Measurements from ENCODE around the gene CEP95. TPM values are rescaled to one million over a fixed set of nuclear protein-coding genes. Genes with fewer than 3 reads are reported as not detected.

The CEP95 gene
- total RNA-seq, 1 experiment from 2014 or later = 57.2 TPM

DNA sequence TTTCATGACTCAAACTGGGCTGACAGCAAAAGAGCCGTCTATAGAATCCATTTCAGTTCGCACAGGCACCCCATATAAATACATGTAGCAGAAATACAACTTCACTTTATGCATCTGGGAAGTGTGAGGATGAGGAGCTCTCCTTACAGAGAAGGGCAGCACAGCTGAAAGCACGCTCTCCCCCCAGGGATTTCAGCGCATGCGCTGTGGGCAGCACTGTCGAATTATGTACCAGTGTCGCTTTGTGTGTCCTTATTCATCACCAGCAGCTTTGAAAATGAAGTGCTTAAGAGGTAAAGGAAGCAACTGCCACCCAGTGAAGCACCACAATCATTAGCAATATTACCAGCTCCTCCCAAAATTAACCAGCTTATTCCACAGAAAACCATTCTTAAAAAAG is 39.9 kb downstream of the CEP95 start:
- intact Hi-C loops (cut with micrococcal nuclease; ENCODE audit: unreplicated experiment) = no loop called here
- Histone ChIP-seq H3K4me3 (no peak overlapping the region), H3K79me2 (ENCODE audit: low read depth) (no peaks in the 10 kb centered on the region), H3K27ac (no peak overlapping the region), H3K36me3 (ENCODE audit: low read depth) (peaks cover 44% of the 10 kb centered on the region), H4K20me1 (ENCODE audit: insufficient read depth) (peaks cover 4% of the 10 kb centered on the region), H3F3A (ENCODE audit: insufficient read depth, low read depth) (peaks cover 67% of the 10 kb centered on the region), H3K4me2 (no peak overlapping the region), H3K9me2 (ENCODE audit: insufficient read depth) (no peaks in the 10 kb centered on the region), H3K27me3 (ENCODE audit: insufficient read depth, low read depth) (no peaks in the 10 kb centered on the region), H3K4me1 (replicated peaks; ENCODE audit: insufficient read depth) (no peaks in the 10 kb centered on the region), H2AFZ (no peak overlapping the region), H3K9me3 (ENCODE audit: insufficient read depth, low read depth) (no peaks in the 10 kb centered on the region)
- TF ChIP-seq, protein P1, sequence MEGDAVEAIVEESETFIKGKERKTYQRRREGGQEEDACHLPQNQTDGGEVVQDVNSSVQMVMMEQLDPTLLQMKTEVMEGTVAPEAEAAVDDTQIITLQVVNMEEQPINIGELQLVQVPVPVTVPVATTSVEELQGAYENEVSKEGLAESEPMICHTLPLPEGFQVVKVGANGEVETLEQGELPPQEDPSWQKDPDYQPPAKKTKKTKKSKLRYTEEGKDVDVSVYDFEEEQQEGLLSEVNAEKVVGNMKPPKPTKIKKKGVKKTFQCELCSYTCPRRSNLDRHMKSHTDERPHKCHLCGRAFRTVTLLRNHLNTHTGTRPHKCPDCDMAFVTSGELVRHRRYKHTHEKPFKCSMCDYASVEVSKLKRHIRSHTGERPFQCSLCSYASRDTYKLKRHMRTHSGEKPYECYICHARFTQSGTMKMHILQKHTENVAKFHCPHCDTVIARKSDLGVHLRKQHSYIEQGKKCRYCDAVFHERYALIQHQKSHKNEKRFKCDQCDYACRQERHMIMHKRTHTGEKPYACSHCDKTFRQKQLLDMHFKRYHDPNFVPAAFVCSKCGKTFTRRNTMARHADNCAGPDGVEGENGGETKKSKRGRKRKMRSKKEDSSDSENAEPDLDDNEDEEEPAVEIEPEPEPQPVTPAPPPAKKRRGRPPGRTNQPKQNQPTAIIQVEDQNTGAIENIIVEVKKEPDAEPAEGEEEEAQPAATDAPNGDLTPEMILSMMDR (conservative IDR thresholded peaks at IDR 0.05) = no peak
- no peak for TF ChIP-seq EZH2 (IDR thresholded peaks at IDR 0.05; ENCODE audit: low read depth)
- POLR2A ChIA-PET (ENCODE audit: unreplicated experiment) = interaction anchor here (0.5 kb wide), 1 partner anchor 119 kb away, joined by 7 read pairs; no protein-coding TSS in a partner anchor
- BruUV-seq (replicated peaks) = no TSS peak
- DNase-seq = no peak
- CTCF ChIA-PET = no interaction called here

DNA sequence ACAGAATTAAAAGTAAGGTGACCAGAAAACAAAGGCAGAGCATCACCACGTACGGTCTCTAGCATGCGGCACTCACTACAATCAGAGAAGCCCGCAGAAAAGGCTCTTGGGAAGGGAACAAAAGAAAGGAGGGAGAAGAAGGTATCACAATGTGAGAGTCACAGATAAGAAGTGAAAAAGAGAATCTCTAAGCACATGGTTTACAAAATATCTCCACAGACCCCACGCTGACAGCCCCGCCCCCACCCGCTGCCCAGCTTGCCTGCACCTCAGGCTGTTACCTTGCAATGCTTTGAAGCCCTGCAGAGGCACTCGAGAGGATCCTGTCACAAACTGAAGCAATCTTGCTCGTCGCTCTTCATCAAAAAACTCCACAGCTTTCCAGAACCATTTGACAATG is 40.5 kb downstream of the CEP95 start:
- POLR2A ChIA-PET (ENCODE audit: unreplicated experiment) = interaction anchor here (0.5 kb wide), 1 partner anchor 119 kb away, joined by 7 read pairs; no protein-coding TSS in a partner anchor
- no peak overlapping the region for H3K4me3 ChIP-seq

DNA sequence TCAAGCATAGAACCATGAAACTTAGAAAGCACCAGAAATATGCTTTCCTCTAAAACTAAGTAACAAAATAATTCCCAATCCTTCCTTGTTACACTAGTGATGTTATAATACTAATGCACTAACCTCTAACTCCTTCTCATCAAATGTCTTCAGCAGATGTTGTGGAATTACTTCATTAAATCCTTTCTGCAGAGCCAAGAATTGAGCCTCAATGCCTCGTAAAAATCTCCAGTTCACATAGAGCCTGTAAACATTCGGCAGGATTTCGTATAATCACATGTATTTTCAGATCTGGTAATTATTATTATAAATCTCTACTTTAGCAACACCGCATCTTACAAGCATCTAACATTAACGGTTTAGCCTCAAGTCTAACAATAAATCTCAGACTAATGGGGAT is 44.7 kb downstream of the CEP95 start:
- CTCF ChIA-PET = no interaction called here
- POLR2A ChIA-PET (ENCODE audit: unreplicated experiment) = no interaction called here
- H3K36me3 ChIP-seq (ENCODE audit: low read depth) = peaks cover 37% of the 10 kb centered on the region
- intact Hi-C loops (cut with micrococcal nuclease; ENCODE audit: unreplicated experiment) = no loop called here
- H3K9me3 ChIP-seq (ENCODE audit: insufficient read depth, low read depth) = no peaks in the 10 kb centered on the region
- H3K4me3 ChIP-seq = no peak overlapping the region
- no TSS peak for BruUV-seq (replicated peaks)
- H3F3A ChIP-seq (ENCODE audit: insufficient read depth, low read depth) = peaks cover 43% of the 10 kb centered on the region
- H3K27ac ChIP-seq = no peak overlapping the region
- no peak for DNase-seq
- no peak overlapping the region for H2AFZ ChIP-seq
- H3K27me3 ChIP-seq (ENCODE audit: insufficient read depth, low read depth) = no peaks in the 10 kb centered on the region
- TF ChIP-seq EZH2 (IDR thresholded peaks at IDR 0.05; ENCODE audit: low read depth) = no peak
- TF ChIP-seq, protein P1 (conservative IDR thresholded peaks at IDR 0.05) = no peak
- no peaks in the 10 kb centered on the region for H3K9me2 ChIP-seq (ENCODE audit: insufficient read depth)
- no peak overlapping the region for H3K4me2 ChIP-seq
- H3K4me1 ChIP-seq (replicated peaks; ENCODE audit: insufficient read depth) = no peaks in the 10 kb centered on the region
- H4K20me1 ChIP-seq (ENCODE audit: insufficient read depth) = no peaks in the 10 kb centered on the region
- H3K79me2 ChIP-seq (ENCODE audit: low read depth) = no peaks in the 10 kb centered on the region

More for the DNA sequence above, 40.5 kb downstream of the CEP95 start:
- H3K27ac ChIP-seq = no peak overlapping the region
- H2AFZ ChIP-seq = no peak overlapping the region
- BruUV-seq (replicated peaks) = no TSS peak
- H3K27me3 ChIP-seq (ENCODE audit: insufficient read depth, low read depth) = no peaks in the 10 kb centered on the region
- no peaks in the 10 kb centered on the region for H3K4me1 ChIP-seq (replicated peaks; ENCODE audit: insufficient read depth)
- no peaks in the 10 kb centered on the region for H3K9me2 ChIP-seq (ENCODE audit: insufficient read depth)
- no peaks in the 10 kb centered on the region for H3K79me2 ChIP-seq (ENCODE audit: low read depth)
- peaks cover 67% of the 10 kb centered on the region for H3F3A ChIP-seq (ENCODE audit: insufficient read depth, low read depth)
- H3K36me3 ChIP-seq (ENCODE audit: low read depth) = peaks cover 43% of the 10 kb centered on the region
- CTCF ChIA-PET = no interaction called here
- TF ChIP-seq, protein P1 (conservative IDR thresholded peaks at IDR 0.05) = no peak
- TF ChIP-seq EZH2 (IDR thresholded peaks at IDR 0.05; ENCODE audit: low read depth) = no peak
- intact Hi-C loops (cut with micrococcal nuclease; ENCODE audit: unreplicated experiment) = no loop called here
- H4K20me1 ChIP-seq (ENCODE audit: insufficient read depth) = peaks cover 4% of the 10 kb centered on the region
- H3K4me2 ChIP-seq = no peak overlapping the region
- H3K9me3 ChIP-seq (ENCODE audit: insufficient read depth, low read depth) = no peaks in the 10 kb centered on the region
- no peak for DNase-seq

Data from PC-9 (cell line).